Natural killer cell treated with Interleukin-12 subunit alpha and Interleukin-12 subunit beta and Interleukin-15 and Interleukin-18, amount 100 ng/mL, for 72 hours (primary cell): ENCODE measurements around the gene ARL11. TPM values are rescaled to one million over a fixed set of nuclear protein-coding genes. Genes with fewer than 3 reads are reported as not detected.
A peak's percentile ranks its signal among the peaks of the same experiment; 100 is the strongest.
"Not testable (repeated sequence)": the region's sequence is repeated elsewhere in the genome, so short reads cannot be mapped to it uniquely, and the experiment has no call there.

ENCODE experiments used
- ATAC-seq, 2 donors: fragments of 150-1000 bp; cut with Tn5 transposase in 1 of 2; sonication (Bioruptor Pico), chemical (Tn5 transposase) in 1 of 2; 2 replicates each; pipeline ENCODE4 v1.10.0; 2021
- DNase-seq: peaks from one replicate; pipeline ENCODE4 v3.0.0; 2022; ENCODE audit warnings: low spot score
- H3K27ac Mint-ChIP-seq, 2 donors: 1 replicate in 1 of 2; 2 replicates in 1 of 2; pipeline ENCODE4 v1.8.0; 2022; ENCODE audit warnings: mixed read lengths in 2 of 2, mild to moderate bottlenecking in 1 of 2, moderate library complexity in 1 of 2
- H3K27me3 Mint-ChIP-seq, 2 donors: 1 replicate in 1 of 2; 2 replicates in 1 of 2; pipeline ENCODE4 v1.8.0; 2022; ENCODE audit warnings: mixed read lengths in 2 of 2
- H3K36me3 Mint-ChIP-seq: one replicate; pipeline ENCODE4 v1.8.0; 2022; ENCODE audit warnings: mixed read lengths
- H3K4me1 Mint-ChIP-seq, 2 donors: 1 replicate in 1 of 2; 2 replicates in 1 of 2; pipeline ENCODE4 v1.8.0; 2022; ENCODE audit warnings: low read depth in 2 of 2, mixed read lengths in 2 of 2, mild to moderate bottlenecking in 1 of 2
- H3K4me3 Mint-ChIP-seq: one replicate; pipeline ENCODE4 v1.8.0; 2022; ENCODE audit warnings: mixed read lengths
- H3K9me3 Mint-ChIP-seq: 2 replicates; pipeline ENCODE4 v1.8.0; 2022; ENCODE audit warnings: mixed read lengths
- total RNA-seq, 2 donors: library from RNA; stranded (reverse); gene quantifications; one replicate each; pipeline ENCODE4 v1.2.3, GENCODE V29; 2022

Gene ARL11
- total RNA-seq = under 1 TPM; 0.48 to 0.50 TPM

DNA sequence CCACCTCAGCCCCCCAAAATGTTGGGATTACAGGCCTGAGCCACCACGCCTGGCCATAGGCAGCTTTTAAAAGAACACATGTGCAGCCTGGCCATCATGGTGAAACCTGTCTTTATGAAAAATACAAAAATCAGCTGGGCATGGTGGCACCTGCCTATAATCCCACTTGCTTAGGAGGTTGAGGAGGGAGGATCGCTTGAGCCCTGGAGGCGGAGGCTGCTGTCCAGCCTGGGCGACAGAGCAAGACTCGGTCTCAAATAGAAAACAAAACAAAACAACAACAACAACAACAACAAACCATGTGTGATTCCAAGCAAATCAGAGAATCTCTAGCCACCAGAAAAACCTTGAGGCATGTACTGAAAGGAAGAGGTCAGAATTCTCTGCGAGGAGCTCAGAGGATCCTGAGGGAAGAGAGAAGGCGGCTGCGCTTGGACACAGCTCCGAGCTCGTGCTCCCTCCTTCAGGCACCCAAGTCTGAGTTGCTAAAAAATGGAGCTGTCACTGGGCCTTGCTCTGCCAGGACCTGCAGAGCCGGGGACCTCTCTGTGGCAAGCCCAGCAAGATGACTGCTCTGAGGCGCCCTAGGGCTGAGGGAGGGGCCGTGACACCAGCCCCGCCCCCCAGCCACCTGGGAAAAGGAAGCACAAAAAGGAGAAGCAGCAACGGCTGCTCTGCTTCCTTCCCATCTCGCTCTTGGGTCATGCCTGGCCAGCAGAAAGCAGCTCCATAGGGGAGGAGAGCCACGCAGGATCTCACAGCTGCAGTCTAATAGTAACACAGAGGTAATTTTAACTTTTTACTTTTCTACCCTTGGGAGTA, at the start of gene ARL11:
ARL11 (plus strand) TSS at position 677 of the 822 bp plus-strand sequence. CDS start 1,941 bp downstream, outside the sequence.
- Mint-ChIP-seq H3K9me3 (no peaks in the 10 kb centered on the region), H3K4me3 (peak within 1 kb of the TSS; percentile 74), H3K36me3 (no peaks in the 10 kb centered on the region), H3K27ac (peak within 1 kb of the TSS; percentile 33 to 85), H3K4me1 (peaks cover 0 to 8% of the 10 kb centered on the region in 2 donors), H3K27me3 (no peaks in the 10 kb centered on the region)
- peak; percentile 67 for DNase-seq
- ATAC-seq = peak; percentile 75 to 77

DNA sequence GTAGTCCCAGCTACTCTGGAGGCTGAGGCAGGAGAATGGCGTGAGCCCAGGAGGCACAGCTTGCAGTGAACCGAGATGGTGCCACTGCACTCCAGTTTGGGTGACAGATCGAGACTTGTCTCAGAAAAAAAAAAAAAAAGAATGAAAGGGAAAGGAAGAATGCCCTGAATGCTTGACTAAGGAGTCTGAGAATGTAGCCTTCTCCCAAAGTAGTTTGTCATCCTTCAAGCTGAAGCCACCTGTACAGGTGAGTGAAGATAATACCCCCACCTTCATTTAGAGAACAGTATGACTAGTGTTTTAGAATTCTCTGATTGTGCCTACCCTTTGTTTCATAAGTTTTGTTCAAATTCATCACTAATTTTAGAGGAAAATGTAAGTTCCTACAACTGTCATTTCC, 48.8 kb upstream of the ARL11 start:
- peaks cover 7 to 14% of the 10 kb centered on the region in 2 donors for H3K4me1 Mint-ChIP-seq
- H3K36me3 Mint-ChIP-seq = peaks cover 10% of the 10 kb centered on the region
- no peak for DNase-seq
- no peak overlapping the region for H3K4me3 Mint-ChIP-seq
- no peaks in the 10 kb centered on the region for H3K27me3 Mint-ChIP-seq
- ATAC-seq = no peak
- no peaks in the 10 kb centered on the region for H3K9me3 Mint-ChIP-seq
- H3K27ac Mint-ChIP-seq = no peak overlapping the region

DNA sequence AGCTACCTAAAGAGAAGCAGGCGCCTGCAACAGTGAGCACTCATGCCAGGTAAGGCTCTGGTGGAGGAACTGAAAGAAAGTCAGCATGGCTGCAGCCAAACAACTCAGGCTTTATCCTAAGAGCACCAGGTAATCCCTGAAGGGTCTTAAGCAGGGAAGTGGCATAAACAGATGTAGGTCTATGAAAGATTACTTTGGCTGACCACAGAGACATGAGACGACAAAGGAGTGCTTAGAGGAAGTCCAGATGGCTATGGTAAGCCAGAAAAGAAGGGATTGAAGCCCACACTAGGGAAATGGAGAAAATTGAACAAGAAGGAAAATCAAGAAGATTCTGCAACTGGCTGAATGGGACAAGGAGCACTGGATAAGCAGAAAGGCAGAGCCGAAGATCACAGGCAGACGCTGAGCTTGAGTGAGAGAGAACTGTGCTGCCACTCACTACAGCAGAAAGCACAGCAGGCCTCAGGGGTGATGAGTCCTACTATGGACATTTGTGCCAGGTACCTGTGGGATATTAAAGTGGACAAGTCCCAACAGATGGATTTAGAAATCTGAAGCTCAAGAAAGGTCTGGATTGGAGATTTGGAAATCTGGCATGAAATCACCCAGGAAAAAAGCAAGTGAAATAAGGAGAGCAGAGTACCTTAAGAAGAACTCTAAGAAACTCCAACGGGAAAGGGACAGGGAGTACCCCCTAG, 47.2 kb upstream of the ARL11 start:
- Mint-ChIP-seq H3K27ac (no peak overlapping the region), H3K4me1 (peaks cover 10 to 23% of the 10 kb centered on the region in 2 donors), H3K36me3 (peaks cover 15% of the 10 kb centered on the region), H3K4me3 (no peak overlapping the region), H3K9me3 (no peaks in the 10 kb centered on the region), H3K27me3 (no peaks in the 10 kb centered on the region)
- no peak for DNase-seq
- ATAC-seq = no peak

DNA sequence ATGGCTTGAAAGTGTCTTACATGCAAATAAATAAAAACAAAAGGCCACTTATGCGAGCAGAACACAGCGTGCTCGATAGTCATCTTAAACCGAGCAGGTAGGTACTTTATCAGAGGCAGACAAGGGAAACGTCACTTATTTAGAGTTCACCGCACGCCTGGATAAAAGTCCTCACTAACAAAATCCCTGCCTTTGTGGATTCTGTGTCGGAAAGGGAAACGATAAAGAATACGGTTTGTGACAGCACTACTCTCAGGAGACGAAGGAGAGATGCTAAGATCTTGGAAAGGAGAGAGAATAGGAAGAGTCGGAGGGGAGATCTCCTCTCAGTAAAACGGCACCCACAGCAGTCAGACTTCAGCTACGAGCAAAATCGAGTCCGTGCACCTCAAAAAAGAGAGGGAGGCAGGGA, 43.5 kb upstream of the ARL11 start:
- ATAC-seq (no peak), DNase-seq (no peak)
- peaks cover 15% of the 10 kb centered on the region for H3K36me3 Mint-ChIP-seq
- H3K4me1 Mint-ChIP-seq = peaks cover 13 to 29% of the 10 kb centered on the region in 2 donors
- peak overlapping the region; percentile 96 for H3K4me3 Mint-ChIP-seq
- no peaks in the 10 kb centered on the region for H3K9me3 Mint-ChIP-seq
- H3K27ac Mint-ChIP-seq = peak overlapping the region; percentile 81 to 86
- peaks cover 0 to 4% of the 10 kb centered on the region in 2 donors for H3K27me3 Mint-ChIP-seq

DNA sequence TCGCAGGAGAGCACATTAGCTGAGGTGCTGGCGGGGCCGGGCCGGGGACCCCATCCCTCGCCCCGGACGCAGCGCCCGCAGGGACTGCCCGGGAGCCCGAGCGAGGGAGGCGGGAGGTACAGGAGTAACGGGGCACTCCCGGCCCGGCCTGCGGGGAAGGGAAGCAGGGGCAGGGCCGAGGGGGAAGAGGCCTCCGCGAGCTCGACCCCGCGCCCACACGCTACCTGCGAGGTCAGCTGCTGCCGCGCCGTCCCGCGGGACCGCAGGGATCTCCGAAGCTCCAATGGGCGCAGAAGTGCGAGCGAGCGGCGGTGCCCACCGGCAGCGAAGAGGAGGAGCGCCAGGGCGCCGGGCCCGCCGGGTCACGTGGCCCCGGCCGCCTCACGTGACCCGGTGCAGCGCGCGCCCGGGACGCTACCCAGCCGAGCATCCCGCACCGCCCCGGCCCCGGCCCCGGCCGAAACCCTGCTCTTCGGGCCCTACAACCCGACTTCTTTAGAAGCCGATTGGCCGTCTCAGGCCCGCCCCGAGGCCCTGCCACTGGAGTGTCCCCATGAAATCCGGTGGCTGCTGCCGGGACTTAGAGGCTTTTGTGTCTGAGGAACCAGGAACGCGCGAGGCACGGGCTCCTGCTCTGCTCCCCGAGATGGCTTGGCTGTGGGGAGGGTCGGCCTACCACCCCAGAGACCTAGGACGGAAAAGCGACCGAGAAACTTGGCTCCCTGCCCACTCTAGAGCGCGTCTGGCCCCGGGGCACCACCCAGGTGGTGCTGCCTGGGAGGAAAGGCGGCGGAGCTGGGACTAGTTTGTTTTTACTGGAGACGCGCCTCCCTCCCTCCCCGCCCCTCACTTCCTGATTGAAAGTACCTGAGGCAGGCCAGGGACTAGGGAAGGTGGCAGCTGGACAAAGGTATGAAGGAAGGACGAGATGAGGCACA, 42.8 kb upstream of the ARL11 start, which contains the start of gene RCBTB1:
RCBTB1 (minus strand) TSS at position 339 of the 938 bp plus-strand sequence. CDS start 18,279 bp downstream, outside the sequence.
- peak within 1 kb of the TSS; percentile 81 to 86 for H3K27ac Mint-ChIP-seq

DNA sequence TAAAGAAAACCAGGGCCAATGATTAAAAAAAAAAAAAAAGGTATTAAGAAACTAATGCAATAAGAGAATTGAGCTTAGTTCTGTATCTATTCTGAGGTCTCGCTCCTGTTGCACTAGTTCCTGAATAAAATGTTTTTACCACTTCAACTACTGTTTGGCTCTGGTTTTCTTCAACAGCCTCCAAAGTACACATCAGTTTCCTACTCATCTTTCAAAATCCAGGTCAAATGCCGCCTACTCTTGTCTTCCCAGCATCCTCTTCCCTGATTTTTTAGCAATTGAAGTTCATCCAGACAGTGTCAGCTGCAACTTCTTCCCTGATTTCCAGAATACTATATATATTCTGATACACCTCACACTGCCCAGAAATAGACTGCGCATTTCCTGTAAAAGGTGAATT, 41.6 kb upstream of the ARL11 start:
- peak overlapping the region; percentile 11 to 60 for H3K27ac Mint-ChIP-seq
- ATAC-seq (no peak), DNase-seq (no peak)
- peaks cover 10 to 19% of the 10 kb centered on the region in 2 donors for H3K4me1 Mint-ChIP-seq
- H3K27me3 Mint-ChIP-seq = peaks cover 0 to 4% of the 10 kb centered on the region in 2 donors
- peaks cover 6% of the 10 kb centered on the region for H3K36me3 Mint-ChIP-seq
- no peaks in the 10 kb centered on the region for H3K9me3 Mint-ChIP-seq
- H3K4me3 Mint-ChIP-seq = peak overlapping the region; percentile 33

More for the DNA sequence above, 42.8 kb upstream of the ARL11 start, which contains the start of gene RCBTB1:
- no peaks in the 10 kb centered on the region for H3K9me3 Mint-ChIP-seq
- peak; percentile 79 for DNase-seq
- H3K36me3 Mint-ChIP-seq = peaks cover 15% of the 10 kb centered on the region
- peaks cover 13 to 29% of the 10 kb centered on the region in 2 donors for H3K4me1 Mint-ChIP-seq
- peak within 1 kb of the TSS; percentile 96 for H3K4me3 Mint-ChIP-seq
- peaks cover 0 to 4% of the 10 kb centered on the region in 2 donors for H3K27me3 Mint-ChIP-seq
- peak; percentile 96 to 97 for ATAC-seq

DNA sequence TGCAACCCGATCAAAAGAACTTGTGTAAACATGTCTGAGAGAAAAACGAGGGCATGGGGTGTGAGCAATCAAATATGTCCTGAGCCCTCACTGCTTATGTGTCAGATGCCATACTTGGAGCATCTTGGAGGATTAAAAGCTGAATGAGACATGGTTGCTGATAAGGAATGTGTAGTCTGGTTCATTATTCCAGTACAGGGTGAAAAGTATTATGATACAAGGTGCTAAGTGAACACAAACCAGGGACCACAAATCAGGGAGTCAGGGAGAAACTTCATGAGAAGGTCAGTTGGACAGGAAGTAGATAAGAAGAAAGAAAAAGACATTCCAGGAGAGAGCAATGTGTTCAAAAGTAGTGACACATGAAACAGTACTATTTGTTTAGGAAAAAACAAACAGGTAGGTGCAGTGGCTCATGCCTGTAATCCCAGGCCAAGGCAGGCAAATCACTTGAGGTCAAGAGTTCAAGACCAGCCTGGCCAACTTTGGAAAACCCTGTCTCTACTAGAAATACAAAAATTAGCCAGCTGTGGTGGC, 40.9 kb upstream of the ARL11 start:
- DNase-seq (no peak), ATAC-seq (no peak)
- peak overlapping the region; percentile 11 to 60 for H3K27ac Mint-ChIP-seq
- peaks cover 0 to 4% of the 10 kb centered on the region in 2 donors for H3K27me3 Mint-ChIP-seq
- peaks cover 6% of the 10 kb centered on the region for H3K36me3 Mint-ChIP-seq
- H3K4me1 Mint-ChIP-seq = peaks cover 10 to 17% of the 10 kb centered on the region in 2 donors
- no peaks in the 10 kb centered on the region for H3K9me3 Mint-ChIP-seq
- no peak overlapping the region for H3K4me3 Mint-ChIP-seq

DNA sequence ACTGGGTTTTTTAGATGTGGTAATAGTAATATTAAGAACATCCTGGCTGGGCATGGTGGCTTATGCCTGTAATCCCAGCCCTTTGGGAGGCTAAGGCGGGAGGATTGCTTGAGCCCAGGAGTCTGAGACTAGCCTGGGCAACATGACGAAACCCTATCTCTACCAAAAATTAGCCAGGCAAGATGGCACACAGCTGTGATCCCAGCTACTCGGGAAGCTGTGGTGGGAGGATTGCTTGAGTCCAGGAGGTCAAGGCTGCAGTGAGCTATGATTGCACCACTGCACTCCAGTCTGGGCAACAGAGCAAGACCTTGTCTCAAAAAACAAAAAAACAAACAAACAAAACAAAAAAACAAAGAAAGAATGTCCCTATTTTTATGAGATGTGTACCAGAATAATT, 37.6 kb upstream of the ARL11 start:
- ATAC-seq, H3K4me3 Mint-ChIP-seq, H3K27ac Mint-ChIP-seq, H3K4me1 Mint-ChIP-seq, H3K27me3 Mint-ChIP-seq, H3K36me3 Mint-ChIP-seq, DNase-seq, H3K9me3 Mint-ChIP-seq: not testable (repeated sequence)

DNA sequence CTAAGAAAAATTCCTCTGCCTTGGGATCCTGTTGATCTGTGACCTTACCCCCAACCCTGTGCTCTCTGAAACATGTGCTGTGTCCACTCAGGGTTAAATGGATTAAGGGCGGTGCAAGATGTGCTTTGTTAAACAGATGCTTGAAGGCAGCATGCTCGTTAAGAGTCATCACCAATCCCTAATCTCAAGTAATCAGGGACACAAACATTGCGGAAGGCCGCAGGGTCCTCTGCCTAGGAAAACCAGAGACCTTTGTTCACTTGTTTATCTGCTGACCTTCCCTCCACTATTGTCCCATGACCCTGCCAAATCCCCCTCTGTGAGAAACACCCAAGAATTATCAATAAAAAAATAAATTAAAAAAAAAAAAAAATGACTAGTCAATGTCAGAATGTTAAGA, 34.4 kb upstream of the ARL11 start:
- DNase-seq, H3K4me1 Mint-ChIP-seq, H3K4me3 Mint-ChIP-seq, H3K9me3 Mint-ChIP-seq, ATAC-seq, H3K27me3 Mint-ChIP-seq, H3K27ac Mint-ChIP-seq, H3K36me3 Mint-ChIP-seq: not testable (repeated sequence)

DNA sequence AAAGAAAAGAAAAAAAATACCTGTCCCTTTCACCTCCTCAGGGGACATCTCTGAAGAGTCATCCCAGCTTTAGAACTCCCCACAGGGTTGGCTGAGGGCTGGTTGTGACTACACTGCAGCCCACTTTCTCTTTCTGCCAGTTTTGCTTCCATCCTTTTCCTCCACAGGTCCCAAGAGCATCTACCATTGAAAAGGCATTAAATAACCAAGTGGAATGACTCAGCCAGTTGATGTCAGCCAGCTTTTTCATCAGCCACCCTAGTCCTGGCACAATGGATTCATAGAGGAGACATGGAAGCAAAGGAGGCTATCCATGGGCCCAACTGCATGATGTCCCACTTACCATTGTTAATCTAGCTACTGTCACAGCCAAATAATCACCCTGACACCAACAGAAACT, 33.7 kb upstream of the ARL11 start:
- H3K27ac Mint-ChIP-seq = no peak overlapping the region
- H3K27me3 Mint-ChIP-seq = peaks cover 0 to 2% of the 10 kb centered on the region in 2 donors
- H3K4me1 Mint-ChIP-seq = peaks cover 0 to 4% of the 10 kb centered on the region in 2 donors
- ATAC-seq (no peak), DNase-seq (no peak)
- no peak overlapping the region for H3K4me3 Mint-ChIP-seq
- H3K36me3 Mint-ChIP-seq = no peaks in the 10 kb centered on the region
- H3K9me3 Mint-ChIP-seq = no peaks in the 10 kb centered on the region

DNA sequence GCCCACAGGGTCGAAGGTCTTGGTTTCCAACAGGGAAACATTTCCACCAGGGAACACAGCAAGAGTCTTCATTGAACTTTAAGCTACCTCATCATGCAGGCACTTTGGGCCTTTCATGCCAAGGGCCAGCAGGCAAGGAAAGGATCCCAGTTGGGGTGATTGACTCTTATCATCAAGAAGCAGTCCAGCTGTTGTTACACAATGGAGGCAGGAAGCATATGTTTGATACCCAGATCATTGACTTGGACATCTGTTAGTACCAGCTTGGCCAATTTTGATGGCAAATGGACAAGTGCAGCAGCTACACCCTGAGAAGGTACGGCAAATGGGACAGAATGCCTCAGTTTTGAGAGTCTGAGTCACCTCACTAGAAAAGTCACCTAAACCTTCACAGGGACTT, 32.1 kb upstream of the ARL11 start:
- peaks cover 0 to 4% of the 10 kb centered on the region in 2 donors for H3K4me1 Mint-ChIP-seq

DNA sequence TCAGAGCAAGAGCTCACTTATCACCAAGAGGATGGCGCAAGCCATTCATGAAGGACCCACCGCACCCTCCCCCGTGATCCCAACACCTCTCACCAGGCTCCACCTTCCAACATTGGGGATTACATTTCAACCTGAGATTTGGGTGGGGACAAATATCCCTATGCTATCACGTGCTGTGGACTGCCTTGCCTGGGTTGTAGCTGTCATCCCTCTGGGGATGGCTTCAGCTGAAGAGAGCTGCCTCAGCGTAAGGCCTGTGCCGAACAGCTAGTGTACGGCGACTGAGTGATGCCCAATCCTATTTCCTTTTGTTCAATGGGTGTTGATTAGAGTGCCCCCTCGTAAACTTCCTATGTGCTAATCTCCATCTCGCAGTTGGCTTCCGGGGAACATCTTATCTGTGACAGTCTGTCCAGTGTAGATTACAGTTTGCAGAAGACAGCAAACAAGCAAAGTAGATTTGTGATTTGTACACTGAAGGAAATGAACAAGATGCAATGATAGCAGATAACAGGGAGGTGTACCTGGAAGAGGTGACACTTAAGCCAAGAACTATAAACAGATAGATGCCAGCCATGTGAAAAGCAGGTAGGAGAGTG, 31.2 kb upstream of the ARL11 start:
- Mint-ChIP-seq H3K4me3 (no peak overlapping the region), H3K27ac (no peak overlapping the region), H3K9me3 (no peaks in the 10 kb centered on the region), H3K36me3 (no peaks in the 10 kb centered on the region), H3K4me1 (peaks cover 0 to 4% of the 10 kb centered on the region in 2 donors), H3K27me3 (no peaks in the 10 kb centered on the region)
- DNase-seq (no peak), ATAC-seq (peak in 1 of 2 donors; percentile 38)

More for the DNA sequence above, 32.1 kb upstream of the ARL11 start:
- Mint-ChIP-seq H3K36me3 (no peaks in the 10 kb centered on the region), H3K27ac (no peak overlapping the region), H3K9me3 (no peaks in the 10 kb centered on the region), H3K27me3 (no peaks in the 10 kb centered on the region), H3K4me3 (no peak overlapping the region)
- ATAC-seq (no peak), DNase-seq (no peak)
